ENCODE data around the gene CIZ1. TPM values are rescaled to one million over a fixed set of nuclear protein-coding genes. Genes with fewer than 3 reads are reported as not detected.

The CIZ1 gene
- total RNA-seq, 1 donor from 2014 or later = 156 TPM

GRCh38 chr9:128222880-128223670 is 31.7 kb upstream of the CIZ1 start:
- H3K27me3 Mint-ChIP-seq (ENCODE audit: unreplicated experiment) = peaks cover 16% of the 10 kb centered on the region
- peaks cover 3% of the 10 kb centered on the region for H3K36me3 Mint-ChIP-seq (ENCODE audit: low read depth, unreplicated experiment)
- DNase-seq (ENCODE audit: low spot score) = no peak
- H3K27ac Mint-ChIP-seq (ENCODE audit: unreplicated experiment) = no peak overlapping the region
- H3K9me3 Mint-ChIP-seq (ENCODE audit: unreplicated experiment) = no peaks in the 10 kb centered on the region
- peaks cover 7% of the 10 kb centered on the region for H3K4me1 Mint-ChIP-seq (ENCODE audit: unreplicated experiment)
- H3K4me3 Mint-ChIP-seq (ENCODE audit: unreplicated experiment) = no peak overlapping the region
- TF ChIP-seq, protein P1, sequence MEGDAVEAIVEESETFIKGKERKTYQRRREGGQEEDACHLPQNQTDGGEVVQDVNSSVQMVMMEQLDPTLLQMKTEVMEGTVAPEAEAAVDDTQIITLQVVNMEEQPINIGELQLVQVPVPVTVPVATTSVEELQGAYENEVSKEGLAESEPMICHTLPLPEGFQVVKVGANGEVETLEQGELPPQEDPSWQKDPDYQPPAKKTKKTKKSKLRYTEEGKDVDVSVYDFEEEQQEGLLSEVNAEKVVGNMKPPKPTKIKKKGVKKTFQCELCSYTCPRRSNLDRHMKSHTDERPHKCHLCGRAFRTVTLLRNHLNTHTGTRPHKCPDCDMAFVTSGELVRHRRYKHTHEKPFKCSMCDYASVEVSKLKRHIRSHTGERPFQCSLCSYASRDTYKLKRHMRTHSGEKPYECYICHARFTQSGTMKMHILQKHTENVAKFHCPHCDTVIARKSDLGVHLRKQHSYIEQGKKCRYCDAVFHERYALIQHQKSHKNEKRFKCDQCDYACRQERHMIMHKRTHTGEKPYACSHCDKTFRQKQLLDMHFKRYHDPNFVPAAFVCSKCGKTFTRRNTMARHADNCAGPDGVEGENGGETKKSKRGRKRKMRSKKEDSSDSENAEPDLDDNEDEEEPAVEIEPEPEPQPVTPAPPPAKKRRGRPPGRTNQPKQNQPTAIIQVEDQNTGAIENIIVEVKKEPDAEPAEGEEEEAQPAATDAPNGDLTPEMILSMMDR (IDR thresholded peaks at IDR 0.05; ENCODE audit: unreplicated experiment) = no peak

- H3K27ac Mint-ChIP-seq (ENCODE audit: unreplicated experiment) = no peak overlapping the region
Observed at GRCh38 chr9:128222026-128222425, 30.7 kb upstream of the CIZ1 start.

DNA sequence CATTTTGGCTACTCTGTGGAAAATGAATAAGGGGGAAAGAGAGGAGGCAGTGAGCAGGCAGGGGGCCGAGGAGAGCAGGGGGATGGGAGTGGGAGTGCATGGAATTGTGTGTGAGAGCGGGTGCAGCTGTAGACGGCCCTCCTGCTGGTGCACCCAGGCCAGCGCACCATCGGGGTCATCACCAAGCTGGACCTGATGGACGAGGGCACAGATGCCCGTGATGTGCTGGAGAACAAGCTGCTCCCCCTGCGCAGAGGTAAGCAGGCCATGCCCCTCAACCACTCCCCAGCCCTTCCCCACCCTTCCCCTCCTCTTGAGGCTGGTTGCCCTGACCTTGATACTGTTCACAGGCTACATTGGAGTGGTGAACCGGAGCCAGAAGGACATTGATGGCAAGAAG is 28.5 kb upstream of the CIZ1 start:
- Mint-ChIP-seq H3K4me1 (ENCODE audit: unreplicated experiment) (peaks cover 7% of the 10 kb centered on the region), H3K27ac (ENCODE audit: unreplicated experiment) (no peak overlapping the region), H3K4me3 (ENCODE audit: unreplicated experiment) (no peak overlapping the region), H3K36me3 (ENCODE audit: low read depth, unreplicated experiment) (peaks cover 3% of the 10 kb centered on the region), H3K27me3 (ENCODE audit: unreplicated experiment) (peaks cover 9% of the 10 kb centered on the region), H3K9me3 (ENCODE audit: unreplicated experiment) (no peaks in the 10 kb centered on the region)
- DNase-seq (ENCODE audit: low spot score) = no peak
- TF ChIP-seq, protein P1 (IDR thresholded peaks at IDR 0.05; ENCODE audit: unreplicated experiment) = no peak

More at GRCh38 chr9:128222026-128222425, 30.7 kb upstream of the CIZ1 start:
- TF ChIP-seq, protein P1 (IDR thresholded peaks at IDR 0.05; ENCODE audit: unreplicated experiment) = no peak
- no peak overlapping the region for H3K4me3 Mint-ChIP-seq (ENCODE audit: unreplicated experiment)
- peaks cover 3% of the 10 kb centered on the region for H3K36me3 Mint-ChIP-seq (ENCODE audit: low read depth, unreplicated experiment)
- no peak for DNase-seq (ENCODE audit: low spot score)
- no peaks in the 10 kb centered on the region for H3K9me3 Mint-ChIP-seq (ENCODE audit: unreplicated experiment)
- peaks cover 16% of the 10 kb centered on the region for H3K27me3 Mint-ChIP-seq (ENCODE audit: unreplicated experiment)
- peaks cover 7% of the 10 kb centered on the region for H3K4me1 Mint-ChIP-seq (ENCODE audit: unreplicated experiment)

- Mint-ChIP-seq H3K36me3 (ENCODE audit: low read depth, unreplicated experiment) (peaks cover 3% of the 10 kb centered on the region), H3K9me3 (ENCODE audit: unreplicated experiment) (no peaks in the 10 kb centered on the region), H3K4me3 (ENCODE audit: unreplicated experiment) (peak overlapping the region; percentile 76), H3K27ac (ENCODE audit: unreplicated experiment) (no peak overlapping the region), H3K4me1 (ENCODE audit: unreplicated experiment) (peaks cover 7% of the 10 kb centered on the region), H3K27me3 (ENCODE audit: unreplicated experiment) (peaks cover 8% of the 10 kb centered on the region)
- TF ChIP-seq, protein P1 (IDR thresholded peaks at IDR 0.05; ENCODE audit: unreplicated experiment) = no peak
- DNase-seq (ENCODE audit: low spot score) = peak; percentile 87
Observed at GRCh38 chr9:128218518-128219389, 27.4 kb upstream of the CIZ1 start.
